ENCODE measurements around the gene RASGRF2. TPM values are rescaled to one million over a fixed set of nuclear protein-coding genes. Genes with fewer than 3 reads are reported as not detected.

The RASGRF2 gene
- total and polyA plus RNA-seq, 2 of the 8 experiments (the other 6 are each of a cell fraction or from before 2014, with no cell fraction given), result 2.6 to 29.5 TPM

DNA sequence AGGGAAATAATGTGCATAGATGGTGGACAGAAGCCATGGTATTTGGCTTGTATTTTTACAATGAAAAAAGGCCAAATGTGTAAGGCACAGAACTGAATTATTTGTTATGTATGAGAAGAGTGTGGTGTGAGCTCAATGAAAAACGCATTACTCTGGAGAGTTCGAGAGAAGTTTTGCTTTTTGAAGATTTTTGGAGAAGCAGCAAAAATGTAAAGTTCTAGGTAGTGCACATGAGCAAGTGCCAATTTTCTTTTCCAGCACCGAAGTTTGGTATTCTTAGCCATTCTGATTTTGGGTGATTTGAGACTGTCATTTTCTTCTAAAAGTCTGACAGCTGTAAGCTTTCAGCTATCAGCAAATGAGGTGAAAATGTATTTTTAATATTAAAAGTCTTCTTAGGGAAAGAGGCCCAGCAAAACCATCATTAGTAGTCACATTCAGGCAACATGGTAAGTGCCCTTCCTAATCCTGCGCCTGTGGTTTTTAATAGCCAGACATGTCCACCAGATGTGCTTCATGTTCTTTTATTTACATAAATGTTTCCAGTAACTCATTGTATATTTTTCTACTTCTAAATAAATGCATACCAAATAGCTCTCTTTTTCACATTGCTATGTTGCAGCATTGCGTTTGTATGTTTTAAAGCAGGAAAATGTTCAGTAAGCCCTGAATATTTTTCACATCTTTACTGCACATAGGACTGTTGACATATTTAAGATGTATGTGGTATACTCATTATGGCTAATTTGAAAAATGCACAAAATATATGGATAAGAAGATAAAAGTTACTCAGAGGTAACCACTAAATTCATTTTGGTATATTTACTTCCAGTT lies 50.4 kb downstream of the RASGRF2 start:
- Histone ChIP-seq H3K56ac (replicated peaks; ENCODE audit: insufficient read length, low read depth, low read length) (no peak overlapping the region), H2BK15ac (ENCODE audit: low read length) (no peak overlapping the region), H3K4me1 (replicated peaks in 1 of 4; ENCODE audit: control insufficient read depth in 3 of 4, insufficient read depth in 4 of 4, low read length in 3 of 4) (no peaks in the 10 kb centered on the region), H2AK5ac (ENCODE audit: low read depth, low read length) (no peak overlapping the region), H2BK120ac (replicated peaks; ENCODE audit: low read depth, low read length) (no peak overlapping the region), H2BK5ac (ENCODE audit: low read depth, low read length) (no peak overlapping the region), H3K79me1 (ENCODE audit: low read depth, low read length) (no peaks in the 10 kb centered on the region; the same call in 1 of the 2 replicates), H3K18ac (ENCODE audit: extremely low read depth, low read length) (no peak overlapping the region), H4K5ac (ENCODE audit: insufficient read length, low read depth, low read length) (no peak overlapping the region), H3K9ac (replicated peaks in 1 of 4; ENCODE audit: extremely low read depth in 1 of 4, low read depth in 3 of 4, low read length in 3 of 4) (no peak overlapping the region), H3K14ac (ENCODE audit: insufficient read length) (no peak overlapping the region), H3K23ac (ENCODE audit: insufficient read length) (no peak overlapping the region), H2BK20ac (ENCODE audit: low read length) (no peak overlapping the region), H3K79me2 (ENCODE audit: control insufficient read depth in 1 of 2, insufficient read depth in 2 of 2, low read length in 2 of 2) (no peaks in the 10 kb centered on the region), H3K27me3 (replicated peaks in 1 of 4; ENCODE audit: control insufficient read depth in 3 of 4, extremely low read depth in 1 of 4, insufficient read depth in 3 of 4, low read length in 3 of 4) (no peaks in the 10 kb centered on the region), H3K4ac (replicated peaks; ENCODE audit: insufficient read length, low read depth, low read length) (no peak overlapping the region), H3K27ac (ENCODE audit: low read depth, low read length) (no peak overlapping the region), H3K4me3 (ENCODE audit: extremely low read depth in 1 of 4, insufficient read depth in 2 of 4, low read depth in 3 of 4, low read length in 4 of 4) (no peak overlapping the region), H3K23me2 (ENCODE audit: low read depth, low read length) (no peaks in the 10 kb centered on the region), H3K36me3 (ENCODE audit: control insufficient read depth in 2 of 4, insufficient read depth in 4 of 4, low read length in 3 of 4) (no peaks in the 10 kb centered on the region), H2AFZ (ENCODE audit: low read length) (no peak overlapping the region), H2BK12ac (ENCODE audit: low read depth, low read length) (no peak overlapping the region), H4K20me1 (replicated peaks in 1 of 2; ENCODE audit: control insufficient read depth in 1 of 2, insufficient read depth in 2 of 2, low read length in 2 of 2) (no peaks in the 10 kb centered on the region), H4K91ac (replicated peaks; ENCODE audit: insufficient read length, low read length) (no peak overlapping the region), H4K8ac (ENCODE audit: extremely low read depth, insufficient read depth, low read length) (no peak overlapping the region), H3K9me3 (ENCODE audit: insufficient read depth in 2 of 2, low read depth in 1 of 2, low read length in 1 of 2) (no peaks in the 10 kb centered on the region), H3K4me2 (ENCODE audit: insufficient read depth in 1 of 2, low read depth in 2 of 2, low read length in 2 of 2) (no peak overlapping the region)
- no peak for DNase-seq (ENCODE audit: low read depth in 1 of 2, low spot score in 2 of 2)
- FAIRE-seq, result no peak
- CTCF ChIA-PET (ENCODE audit: partially characterized antibody), result interaction anchor here (0.7 to 1.0 kb wide), 2 partner anchors 25 to 117 kb away, joined by 3 read pairs; no protein-coding TSS in a partner anchor
- POLR2A ChIA-PET (ENCODE audit: partially characterized antibody), result interaction anchor here (1.1 kb wide), 1 partner anchor 14 kb away, joined by 3 read pairs; no protein-coding TSS in a partner anchor
- WGBS, 2 experiments (ENCODE audit: extremely low coverage in 1 of 2, insufficient coverage in 1 of 2, insufficient read length in 1 of 2, insufficient replicate concordance in 2 of 2, low coverage in 1 of 2, low lambda C conversion rate in 2 of 2, missing lambda C conversion rate in 1 of 2), result 96% methylated on average over 5 of the region's 5 CpGs; no CpG with 5 or more reads in 1 of the 2 experiments
- TF ChIP-seq SP4 (IDR thresholded peaks at IDR 0.05; ENCODE audit: low read length) (no peak), CEBPB (IDR thresholded peaks at IDR 0.05; ENCODE audit: low read depth, low read length) (no peak), BACH1 (IDR thresholded peaks at IDR 0.05; ENCODE audit: low read length) (no peak), RXRA (IDR thresholded peaks at IDR 0.05; ENCODE audit: insufficient read depth, low read depth, low read length) (no peak), POLR2A (IDR thresholded peaks at IDR 0.05; ENCODE audit: control extremely low read depth in 1 of 2, low read depth in 2 of 2, low read length in 2 of 2) (no peak)

Measured in H1 (cell line).